Measurements from ENCODE around the gene TDRD1. TPM values are rescaled to one million over a fixed set of nuclear protein-coding genes. Genes with fewer than 3 reads are reported as not detected.

Gene TDRD1
- total and polyA plus RNA-seq, 2 donors (not counting 1 experiment from before 2014, with no cell fraction given), result 0.10 to 0.22 TPM

GRCh38 chr10:114173603-114173920 lies 5.6 kb upstream of the TDRD1 start:
- H4K20me1 ChIP-seq (ENCODE audit: control insufficient read depth, insufficient read depth, low read length, poor library complexity, severe bottlenecking), result no peaks in the 10 kb centered on the region
- DNase-seq (no peak), ATAC-seq (ENCODE audit: low read depth) (no peak)
- peak overlapping the region; percentile 81 to 84 for H3K27ac ChIP-seq (ENCODE audit: low read length in 2 of 2)
- peaks cover 68% of the 10 kb centered on the region for H3K79me2 ChIP-seq (ENCODE audit: control insufficient read depth, insufficient read depth, low read length)
- ChIA-PET CTCF (interaction anchor here (0.7 to 1.1 kb wide), 2 partner anchors 70 to 492 kb away, joined by 3 read pairs; no protein-coding TSS in a partner anchor), POLR2A (no interaction called here)
- peak overlapping the region; percentile 80 for H3K4me2 ChIP-seq (replicated peaks; ENCODE audit: low read depth, low read length, poor library complexity, severe bottlenecking)
- peak overlapping the region; percentile 89 for H3K4me3 Mint-ChIP-seq
- H3K27me3 ChIP-seq (replicated peaks in 1 of 4; ENCODE audit: control extremely low read depth in 1 of 4, control insufficient read depth in 3 of 4, insufficient read depth in 4 of 4, low read length in 3 of 4), result no peaks in the 10 kb centered on the region
- H3K4me1 Mint-ChIP-seq, result peaks cover 36% of the 10 kb centered on the region
- peaks cover 3% of the 10 kb centered on the region for H3K27me3 Mint-ChIP-seq
- peak overlapping the region; percentile 78 for H3K9ac ChIP-seq (ENCODE audit: low read length)
- intact Hi-C loops (cut with micrococcal nuclease), result loop anchor here (5.0 to 10.0 kb wide), 2 partner anchors 41 to 651 kb away; partner anchors contain the start of gene FHIP2A
- peaks cover 0 to under 1% (median 0%) of the 10 kb centered on the region in 3 donors for H3K9me3 ChIP-seq (ENCODE audit: control extremely low read depth in 1 of 3, control insufficient read depth in 2 of 3, insufficient read depth in 1 of 3, low read length in 2 of 3)
- TF ChIP-seq CTCF (IDR thresholded peaks at IDR 0.05) (no peak), EZH2 (IDR thresholded peaks at IDR 0.05; ENCODE audit: borderline replicate concordance, insufficient read depth, low read depth, low read length, poor library complexity, severe bottlenecking) (no peak)
- H3K27ac Mint-ChIP-seq, result peak overlapping the region; percentile 96
- peak overlapping the region; percentile 85 to 95 (median 88) for H3K4me3 ChIP-seq (ENCODE audit: control extremely low read depth in 1 of 5, extremely low read depth in 1 of 5, insufficient read depth in 1 of 5, low read depth in 2 of 5, low read length in 4 of 5)
- peak overlapping the region; percentile 80 for H2AFZ ChIP-seq (ENCODE audit: insufficient read depth, low read depth, low read length, poor library complexity, severe bottlenecking)
- under 1% methylated on average over 17 of the region's 23 CpGs for WGBS (ENCODE audit: insufficient coverage)
- H3K36me3 ChIP-seq (replicated peaks in 1 of 2; ENCODE audit: control extremely low read depth in 1 of 2, control insufficient read depth in 1 of 2, extremely low read depth in 1 of 2, insufficient read depth in 2 of 2, low read length in 1 of 2), result peaks cover 0 to 2% of the 10 kb centered on the region in 2 experiments
- no peaks in the 10 kb centered on the region for H3K9me3 Mint-ChIP-seq (ENCODE audit: insufficient read depth)
- H3K4me1 ChIP-seq (ENCODE audit: control insufficient read depth in 2 of 2, insufficient read depth in 2 of 2, low read length in 2 of 2), result peaks cover 11 to 13% of the 10 kb centered on the region in 2 donors

- Histone ChIP-seq H3K27me3 (replicated peaks in 1 of 4; ENCODE audit: control extremely low read depth in 1 of 4, control insufficient read depth in 3 of 4, insufficient read depth in 4 of 4, low read length in 3 of 4) (no peaks in the 10 kb centered on the region), H3K4me3 (ENCODE audit: control extremely low read depth in 1 of 5, extremely low read depth in 1 of 5, insufficient read depth in 1 of 5, low read depth in 2 of 5, low read length in 4 of 5) (peak within 1 kb of the TSS; percentile 85 to 95 (median 88)), H3K9me3 (ENCODE audit: control extremely low read depth in 1 of 3, control insufficient read depth in 2 of 3, insufficient read depth in 1 of 3, low read length in 2 of 3) (no peaks in the 10 kb centered on the region), H3K79me2 (ENCODE audit: control insufficient read depth, insufficient read depth, low read length) (peaks cover 62% of the 10 kb centered on the region), H3K4me2 (replicated peaks; ENCODE audit: low read depth, low read length, poor library complexity, severe bottlenecking) (peak within 1 kb of the TSS; percentile 80), H3K9ac (ENCODE audit: low read length) (peak within 1 kb of the TSS; percentile 78), H3K27ac (ENCODE audit: low read length in 2 of 2) (peak within 1 kb of the TSS; percentile 81 to 84), H4K20me1 (ENCODE audit: control insufficient read depth, insufficient read depth, low read length, poor library complexity, severe bottlenecking) (no peaks in the 10 kb centered on the region), H3K36me3 (replicated peaks in 1 of 2; ENCODE audit: control extremely low read depth in 1 of 2, control insufficient read depth in 1 of 2, extremely low read depth in 1 of 2, insufficient read depth in 2 of 2, low read length in 1 of 2) (peaks cover 0 to 1% of the 10 kb centered on the region in 2 experiments), H2AFZ (ENCODE audit: insufficient read depth, low read depth, low read length, poor library complexity, severe bottlenecking) (peak within 1 kb of the TSS; percentile 80), H3K4me1 (ENCODE audit: control insufficient read depth in 2 of 2, insufficient read depth in 2 of 2, low read length in 2 of 2) (peaks cover 11 to 13% of the 10 kb centered on the region in 2 donors)
- CTCF ChIA-PET, result interaction anchor here (0.7 to 1.1 kb wide), 5 partner anchors 71 to 494 kb away, joined by 3 to 4 read pairs (median 3); partner anchors contain the start of gene CASP7
- POLR2A ChIA-PET, result interaction anchor here (1.2 kb wide), 1 partner anchor 130 kb away, joined by 6 read pairs; no protein-coding TSS in a partner anchor
- DNase-seq (peak; percentile 98), ATAC-seq (ENCODE audit: low read depth) (peak; percentile 98)
- TF ChIP-seq EZH2 (IDR thresholded peaks at IDR 0.05; ENCODE audit: borderline replicate concordance, insufficient read depth, low read depth, low read length, poor library complexity, severe bottlenecking), result no peak
- TF ChIP-seq CTCF (IDR thresholded peaks at IDR 0.05), result no peak
- intact Hi-C loops (cut with micrococcal nuclease), result loop anchor here (1.0 to 10.0 kb wide), 8 partner anchors 42 to 765 kb away; partner anchors contain the start of genes DCLRE1A, FHIP2A, NHLRC2 and TRUB1
- Mint-ChIP-seq H3K4me1 (peaks cover 34% of the 10 kb centered on the region), H3K4me3 (peak within 1 kb of the TSS; percentile 89), H3K27ac (peak within 1 kb of the TSS; percentile 96), H3K9me3 (ENCODE audit: insufficient read depth) (no peaks in the 10 kb centered on the region), H3K27me3 (peaks cover 3% of the 10 kb centered on the region)
- WGBS (ENCODE audit: insufficient coverage), result under 1% methylated on average over 46 of the region's 49 CpGs
Observed at GRCh38 chr10:114173921-114174694, 5.0 kb upstream of the TDRD1 start, which contains the start of gene CCDC186. CCDC186 (minus strand) TSS chr10:114174203; CDS start chr10:114163268, 10,935 bp downstream.

Data from B cell (primary cell).